Activated CD4-positive, alpha-beta T cell treated with anti-CD3 and anti-CD28 coated beads for 4 hours (primary cell): ENCODE data around the gene MACROD1.

ENCODE experiments used
- DNase-seq, 2 donors: peaks; one replicate each; pipeline ENCODE4 v3.0.0-alpha.2; 2020

Gene MACROD1, protein sequence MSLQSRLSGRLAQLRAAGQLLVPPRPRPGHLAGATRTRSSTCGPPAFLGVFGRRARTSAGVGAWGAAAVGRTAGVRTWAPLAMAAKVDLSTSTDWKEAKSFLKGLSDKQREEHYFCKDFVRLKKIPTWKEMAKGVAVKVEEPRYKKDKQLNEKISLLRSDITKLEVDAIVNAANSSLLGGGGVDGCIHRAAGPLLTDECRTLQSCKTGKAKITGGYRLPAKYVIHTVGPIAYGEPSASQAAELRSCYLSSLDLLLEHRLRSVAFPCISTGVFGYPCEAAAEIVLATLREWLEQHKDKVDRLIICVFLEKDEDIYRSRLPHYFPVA

DNA sequence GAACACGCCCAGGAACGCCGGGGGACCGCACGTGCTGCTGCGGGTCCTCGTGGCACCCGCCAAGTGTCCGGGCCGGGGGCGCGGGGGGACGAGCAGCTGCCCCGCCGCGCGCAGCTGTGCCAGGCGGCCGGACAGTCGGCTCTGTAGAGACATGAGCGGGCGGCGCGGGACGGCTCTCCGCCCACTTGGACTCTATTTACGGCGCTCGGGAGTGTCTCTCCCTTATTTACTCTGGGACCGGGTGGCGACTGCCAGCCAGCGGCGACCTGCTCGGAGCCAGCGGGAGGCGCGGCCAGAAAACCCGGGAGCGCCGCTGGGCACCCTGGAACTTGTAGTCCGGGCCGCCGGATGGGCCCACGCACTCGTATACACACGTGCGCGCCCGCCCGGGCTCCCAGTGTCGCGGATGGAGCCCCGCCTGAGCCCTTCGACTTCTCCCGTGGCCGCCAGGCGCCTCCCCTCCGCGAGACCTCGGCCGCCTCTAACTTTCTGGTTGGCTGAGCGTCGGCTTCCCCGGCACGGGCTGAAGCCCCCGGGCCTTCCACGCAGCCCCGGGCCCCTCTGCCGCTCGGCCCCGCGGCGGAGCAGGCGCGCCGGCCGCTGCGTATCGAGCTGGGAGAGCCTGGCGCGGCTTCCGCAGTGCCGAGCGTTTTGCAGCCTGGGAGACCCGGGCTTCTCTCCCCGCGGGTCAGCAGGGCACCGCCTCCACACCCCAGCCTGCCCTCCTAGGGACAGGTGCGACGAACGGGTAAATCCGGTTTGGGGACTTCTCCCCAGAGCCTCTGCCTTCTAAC is at the start of gene MACROD1:
Gene MACROD1, minus strand, starts transcription at position 272 of the 794 bp plus-strand sequence. Its CDS starts 119 bp downstream, at position 153.
- peak; percentile 82 to 85 for DNase-seq

GRCh38 chr11:64211181-64211872 is 45.4 kb upstream of the MACROD1 start:
- no peak for DNase-seq

- DNase-seq, result no peak
Observed at GRCh38 chr11:64210301-64211020, 44.5 kb upstream of the MACROD1 start.

GRCh38 chr11:64209563-64209843 is 43.6 kb upstream of the MACROD1 start:
- DNase-seq, result no peak

GRCh38 chr11:64208796-64209562 is 43.1 kb upstream of the MACROD1 start:
- DNase-seq, result no peak

GRCh38 chr11:64208086-64208795 is 42.3 kb upstream of the MACROD1 start:
- DNase-seq, result no peak

- DNase-seq, result peak; percentile 79 to 84
Observed at GRCh38 chr11:64207256-64208085, 41.6 kb upstream of the MACROD1 start.

DNA sequence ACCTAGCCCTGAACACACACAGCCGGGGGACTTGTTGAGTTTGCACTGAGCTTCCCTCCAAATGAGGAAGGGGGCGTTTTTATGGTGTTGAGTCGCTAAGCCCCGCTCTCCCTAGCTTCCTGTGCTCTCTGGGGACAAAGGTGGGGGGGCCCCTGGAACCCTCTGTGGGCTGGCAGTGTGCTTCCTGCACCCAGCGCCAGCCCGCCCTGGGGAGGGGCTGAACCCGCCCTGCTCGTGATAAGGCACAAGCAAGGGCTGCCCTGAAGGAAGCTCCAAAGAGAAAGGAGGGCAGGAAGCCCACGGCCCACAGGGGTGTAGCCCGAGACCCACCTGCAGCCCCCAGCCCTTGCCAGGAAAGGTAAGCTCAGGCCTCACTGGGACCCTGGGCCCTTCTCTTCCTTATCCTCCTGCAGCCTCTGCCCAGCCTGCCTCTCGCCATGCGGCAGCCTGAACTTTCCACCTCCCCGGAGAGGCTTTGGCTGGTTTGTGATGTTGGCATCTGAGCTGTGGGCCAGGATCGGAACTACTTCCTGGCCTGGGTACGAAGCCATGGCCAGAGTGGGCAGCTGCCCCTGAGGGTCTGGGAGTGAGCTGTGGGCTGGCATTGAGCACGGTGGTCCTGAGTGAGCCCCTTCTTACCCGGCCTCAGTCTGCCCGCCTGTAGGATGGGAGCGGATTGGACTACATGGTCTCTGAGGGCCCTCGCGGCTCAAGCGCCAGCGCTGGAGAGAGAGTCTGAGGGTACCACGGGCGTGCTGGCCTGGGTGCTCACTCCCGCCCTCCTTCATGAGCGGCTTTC is 40.7 kb upstream of the MACROD1 start, which contains the start of gene FERMT3:
Gene FERMT3, plus strand, starts transcription at position 265 of the 799 bp plus-strand sequence. CDS start 644 bp downstream, outside the sequence.
- DNase-seq, result peak; percentile 69 to 77

DNA sequence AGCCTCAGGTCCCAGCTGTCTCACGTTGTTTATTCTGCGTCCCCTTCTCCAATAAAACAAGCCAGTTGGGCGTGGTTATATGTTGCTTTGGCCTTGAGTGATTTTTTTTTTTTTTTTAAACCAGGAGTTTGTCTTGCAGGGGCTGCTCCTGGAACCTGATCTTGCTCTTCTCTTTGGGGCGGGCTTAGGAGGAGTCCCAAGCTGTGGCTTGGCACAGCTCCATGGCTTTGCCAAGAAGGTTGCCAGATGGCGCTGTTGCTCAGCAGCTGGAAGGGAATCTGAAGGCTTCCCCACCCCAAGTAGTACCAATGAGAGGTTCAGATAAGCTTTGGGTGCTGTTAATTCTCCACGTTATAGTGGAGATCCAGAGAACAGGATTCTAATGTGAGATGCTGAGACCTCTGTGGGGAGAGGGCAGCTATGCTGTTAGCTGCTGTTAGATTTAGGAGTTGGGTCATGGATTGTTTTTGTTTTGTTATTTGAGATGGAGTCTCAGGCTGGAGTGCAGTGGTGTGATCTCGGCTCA is 38.6 kb upstream of the MACROD1 start:
- DNase-seq, result peak; percentile 82 to 85

GRCh38 chr11:64204080-64204440 is 38.1 kb upstream of the MACROD1 start:
- no peak for DNase-seq

- no peak for DNase-seq
Observed at GRCh38 chr11:64203421-64204079, 37.6 kb upstream of the MACROD1 start.

- DNase-seq, result no peak
Observed at GRCh38 chr11:64202992-64203391, 37.1 kb upstream of the MACROD1 start.

DNA sequence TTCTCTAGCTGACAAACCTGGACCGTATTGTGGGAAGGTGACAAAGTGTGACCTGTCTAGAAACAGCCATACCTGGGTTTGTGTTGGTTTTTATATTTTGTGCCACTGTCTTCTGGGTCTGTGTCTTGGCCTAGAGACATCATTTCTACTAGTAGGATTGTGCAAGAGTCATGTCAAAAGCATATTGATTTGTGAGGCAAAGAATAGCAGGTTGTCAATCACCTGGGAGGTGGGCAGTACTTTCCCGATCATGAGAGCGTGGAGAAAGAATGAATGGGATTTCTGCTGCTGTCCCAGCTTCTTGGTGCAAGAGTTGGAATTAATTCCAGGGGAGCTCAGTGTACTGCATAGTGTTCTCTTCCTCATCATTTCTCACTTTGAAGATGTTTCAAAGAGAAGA is 35.6 kb upstream of the MACROD1 start:
- DNase-seq, result no peak

DNA sequence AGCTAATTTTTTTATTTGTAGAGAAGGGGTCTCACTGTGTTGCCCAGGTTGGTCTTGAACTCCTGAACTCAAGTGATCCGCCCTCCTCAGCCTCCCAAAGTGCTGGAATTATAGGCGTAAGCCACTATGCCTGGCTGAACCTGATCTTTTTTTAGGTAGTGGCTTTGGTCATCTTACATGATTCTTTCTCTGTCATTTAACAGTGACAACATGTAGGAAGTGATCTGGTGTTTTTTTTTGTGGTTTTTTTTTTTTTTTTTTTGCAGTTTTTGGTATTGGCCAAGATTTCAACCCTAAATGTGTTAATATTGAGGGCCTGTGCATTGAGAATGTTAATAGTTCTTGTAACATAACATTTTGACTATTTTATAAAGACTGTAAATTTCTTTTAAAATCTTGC is 32.6 kb upstream of the MACROD1 start:
- DNase-seq, result no peak

GRCh38 chr11:64196626-64197025 is 30.7 kb upstream of the MACROD1 start:
- DNase-seq, result no peak

- no peak for DNase-seq
Observed at GRCh38 chr11:64192434-64192833, 26.5 kb upstream of the MACROD1 start.

- DNase-seq, result peak; percentile 34 to 40
Observed at GRCh38 chr11:64186492-64187165, 20.7 kb upstream of the MACROD1 start.
